Measurements from ENCODE around the gene EPHB2. TPM values are rescaled to one million over a fixed set of nuclear protein-coding genes. Genes with fewer than 3 reads are reported as not detected.

The EPHB2 gene
- total RNA-seq, 4 donors from 2014 or later, result 7.2 to 12.6 (median 9.1) TPM

- TF ChIP-seq CTCF (IDR thresholded peaks at IDR 0.05) (no peak), POLR2A (IDR thresholded peaks at IDR 0.05) (no peak), EP300 (IDR thresholded peaks at IDR 0.05) (no peak)
- H3K4me1 ChIP-seq, result no peaks in the 10 kb centered on the region
Observed at GRCh38 chr1:22761101-22761500, 50.5 kb downstream of the EPHB2 start.

GRCh38 chr1:22761821-22762220 is 51.2 kb downstream of the EPHB2 start:
- TF ChIP-seq POLR2A (IDR thresholded peaks at IDR 0.05) (no peak), EP300 (IDR thresholded peaks at IDR 0.05) (no peak), CTCF (IDR thresholded peaks at IDR 0.05) (no peak)
- Histone ChIP-seq H3K4me1 (no peaks in the 10 kb centered on the region), H3K9me3 (no peaks in the 10 kb centered on the region), H3K36me3 (no peaks in the 10 kb centered on the region), H3K27ac (no peak overlapping the region), H3K27me3 (no peaks in the 10 kb centered on the region), H3K4me3 (no peak overlapping the region)
- 42 to 63% methylated on average over 13 of the region's 13 CpGs for WGBS, 2 donors
- no peak for DNase-seq (ENCODE audit: low spot score in 2 of 2)

More at GRCh38 chr1:22761101-22761500, 50.5 kb downstream of the EPHB2 start:
- Histone ChIP-seq H3K27me3 (no peaks in the 10 kb centered on the region), H3K27ac (no peak overlapping the region), H3K9me3 (no peaks in the 10 kb centered on the region), H3K4me3 (no peak overlapping the region), H3K36me3 (no peaks in the 10 kb centered on the region)
- WGBS, 2 donors, result 72 to 79% methylated on average over 6 of the region's 6 CpGs
- DNase-seq (ENCODE audit: low spot score in 2 of 2), result no peak

GRCh38 chr1:22763487-22764200 is 53.0 kb downstream of the EPHB2 start:
- Histone ChIP-seq H3K4me3 (no peak overlapping the region), H3K27me3 (no peaks in the 10 kb centered on the region), H3K4me1 (no peaks in the 10 kb centered on the region), H3K9me3 (no peaks in the 10 kb centered on the region), H3K36me3 (no peaks in the 10 kb centered on the region), H3K27ac (no peak overlapping the region)
- TF ChIP-seq POLR2A (IDR thresholded peaks at IDR 0.05) (no peak), EP300 (IDR thresholded peaks at IDR 0.05) (no peak), CTCF (IDR thresholded peaks at IDR 0.05) (no peak)
- DNase-seq (ENCODE audit: low spot score in 2 of 2), result no peak
- WGBS, 2 donors, result 77 to 79% methylated on average over 11 of the region's 11 CpGs

GRCh38 chr1:22767852-22768251 is 57.2 kb downstream of the EPHB2 start:
- 87 to 90% methylated on average over 6 to 9 of the region's 9 CpGs for WGBS, 2 donors
- Histone ChIP-seq H3K4me3 (no peak overlapping the region), H3K27ac (no peak overlapping the region), H3K4me1 (peaks cover 0 to 17% (median 0%) of the 10 kb centered on the region in 4 donors), H3K9me3 (no peaks in the 10 kb centered on the region), H3K36me3 (no peaks in the 10 kb centered on the region), H3K27me3 (no peaks in the 10 kb centered on the region)
- no peak for DNase-seq (ENCODE audit: low spot score in 2 of 2)
- no peak for TF ChIP-seq CTCF (IDR thresholded peaks at IDR 0.05)
- TF ChIP-seq POLR2A (IDR thresholded peaks at IDR 0.05), result no peak
- no peak for TF ChIP-seq EP300 (IDR thresholded peaks at IDR 0.05)

GRCh38 chr1:22769932-22770331 is 59.3 kb downstream of the EPHB2 start:
- Histone ChIP-seq H3K4me1 (peaks cover 0 to 38% (median 7%) of the 10 kb centered on the region in 4 donors), H3K36me3 (no peaks in the 10 kb centered on the region), H3K9me3 (no peaks in the 10 kb centered on the region), H3K4me3 (no peak overlapping the region), H3K27me3 (no peaks in the 10 kb centered on the region), H3K27ac (no peak overlapping the region)
- WGBS, 2 donors, result 83 to 91% methylated on average over 6 of the region's 6 CpGs
- no peak for DNase-seq (ENCODE audit: low spot score in 2 of 2)
- TF ChIP-seq EP300 (IDR thresholded peaks at IDR 0.05), result no peak
